Measurements from ENCODE around the gene TMEM263. TPM values are rescaled to one million over a fixed set of nuclear protein-coding genes. Genes with fewer than 3 reads are reported as not detected.

TMEM263 gene
- 10 to 100 TPM; 49.6 to 71.7 TPM for total RNA-seq
- polyA plus RNA-seq (ENCODE audit: insufficient read length in 2 of 2), result 10 to 100 TPM; 44.9 to 55.3 TPM
- long read RNA-seq, donor 1, transcript TMEM263-201 (4 exons, 3,362 nt), result major isoform, 11 of 13 reads
- long read RNA-seq, donor 1, partial matches to known transcripts, result 0 of 13 reads
- long read RNA-seq, donor 1, other reads (novel, unspliced or antisense), result 0 of 13 reads
- long read RNA-seq, donor 2, transcript TMEM263-201 (4 exons, 3,362 nt), result major isoform, 6 of 7 reads
- long read RNA-seq, donor 2, partial matches to known transcripts, result 0 of 7 reads
- long read RNA-seq, donor 2, other reads (novel, unspliced or antisense), result 0 of 7 reads
- long read RNA-seq, donor 3, transcript TMEM263-201 (4 exons, 3,362 nt), result minor isoform, 5 of 13 reads
- long read RNA-seq, donor 3, transcript TMEM263-204 (3 exons, 3,349 nt), result major isoform, 7 of 13 reads
- long read RNA-seq, donor 3, partial matches to known transcripts, result 0 of 13 reads
- long read RNA-seq, donor 3, other reads (novel, unspliced or antisense), result 0 of 13 reads
- long read RNA-seq, donor 4, transcript TMEM263-201 (4 exons, 3,362 nt), result minor isoform, 6 of 127 reads
- long read RNA-seq, donor 4, transcript TMEM263-204 (3 exons, 3,349 nt), result major isoform, 10 of 127 reads
- long read RNA-seq, donor 4, partial matches to known transcripts, result 109 of 127 reads
- long read RNA-seq, donor 4, other reads (novel, unspliced or antisense), result 0 of 127 reads

DNA sequence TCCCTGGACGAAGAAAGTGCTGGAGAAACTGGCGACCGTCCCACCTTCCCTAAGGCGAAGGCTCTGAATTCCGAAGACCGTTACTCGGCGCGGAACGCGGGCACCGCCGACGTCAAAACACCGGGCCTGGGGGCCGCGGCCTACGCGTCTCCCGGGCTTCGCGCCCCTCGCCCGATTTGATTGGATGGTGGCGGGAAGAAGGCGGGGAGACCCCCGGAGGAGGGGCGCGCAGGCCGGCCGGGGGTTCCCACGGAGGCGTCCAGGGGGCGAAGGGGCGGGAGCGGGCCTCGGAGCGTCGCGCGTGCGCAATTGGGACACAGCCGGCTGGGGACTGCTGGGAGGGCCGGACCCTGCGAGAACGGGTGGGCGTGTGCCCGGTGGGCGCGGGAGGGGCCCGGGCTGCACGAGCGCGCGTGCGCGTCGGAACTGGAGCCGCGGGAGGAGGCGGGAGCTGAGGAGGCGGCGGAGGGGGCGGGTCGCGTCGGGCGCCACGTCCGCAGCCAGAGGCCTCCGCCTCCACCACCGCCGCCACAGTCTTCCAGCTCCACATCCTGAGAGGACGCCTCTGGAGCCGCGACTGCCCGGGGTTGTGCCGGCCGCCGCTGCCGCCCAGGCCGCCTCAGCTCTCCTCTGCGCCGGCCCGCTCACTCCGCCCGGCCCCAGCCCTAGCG lies at the start of gene TMEM263:
TMEM263 (plus strand) TSS at position 531 of the 671 bp plus-strand sequence. CDS start 11,210 bp downstream, outside the sequence.
- peak within 1 kb of the TSS; percentile 94 for H3K27ac ChIP-seq (ENCODE audit: low read depth, low read length)
- H3K9me3 ChIP-seq (ENCODE audit: control insufficient read depth, insufficient read depth, low read length), result peaks cover 2% of the 10 kb centered on the region
- peak; percentile 85 to 99 (median 92) for DNase-seq (ENCODE audit: low read depth in 4 of 6, low spot score in 6 of 6)
- no peaks in the 10 kb centered on the region for H3K27me3 ChIP-seq (ENCODE audit: control insufficient read depth, insufficient read depth, low read length)
- H3K4me1 ChIP-seq (ENCODE audit: control insufficient read depth, insufficient read depth, low read length), result peaks cover 11% of the 10 kb centered on the region
- H3K36me3 ChIP-seq (ENCODE audit: control insufficient read depth, insufficient read depth, low read length), result no peaks in the 10 kb centered on the region
- H3K4me3 ChIP-seq (ENCODE audit: low read depth, low read length), result peak within 1 kb of the TSS; percentile 84
- WGBS (ENCODE audit: insufficient coverage), result under 1% methylated on average over 88 of the region's 88 CpGs

DNA sequence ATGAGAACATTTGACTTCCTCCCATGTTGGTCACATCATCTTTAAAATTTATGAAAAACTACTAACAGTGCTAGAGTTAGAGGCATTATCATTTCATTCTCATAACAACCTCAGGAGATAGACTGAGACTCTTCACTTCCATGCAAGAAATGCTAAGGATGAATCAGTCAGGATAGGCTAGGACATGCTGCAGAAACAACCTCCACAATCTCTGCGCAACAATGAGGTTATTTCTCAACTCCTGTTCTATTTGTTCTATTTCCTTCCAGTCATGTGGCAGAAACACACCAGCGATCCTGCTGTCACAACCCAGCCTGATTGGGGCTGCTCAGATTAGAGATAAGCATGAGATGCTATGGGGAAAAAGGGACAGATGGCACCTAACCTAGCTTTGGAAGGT lies 49.0 kb upstream of the TMEM263 start:
- no peak for DNase-seq (ENCODE audit: low read depth in 4 of 6, low spot score in 6 of 6)
- H3K4me1 ChIP-seq (ENCODE audit: control insufficient read depth, insufficient read depth, low read length), result peaks cover 14% of the 10 kb centered on the region
- no peaks in the 10 kb centered on the region for H3K9me3 ChIP-seq (ENCODE audit: control insufficient read depth, insufficient read depth, low read length)
- H3K4me3 ChIP-seq (ENCODE audit: low read depth, low read length), result no peak overlapping the region
- no peaks in the 10 kb centered on the region for H3K27me3 ChIP-seq (ENCODE audit: control insufficient read depth, insufficient read depth, low read length)
- WGBS (ENCODE audit: insufficient coverage), result 100% methylated on average over 1 of the region's 2 CpGs
- no peaks in the 10 kb centered on the region for H3K36me3 ChIP-seq (ENCODE audit: control insufficient read depth, insufficient read depth, low read length)
- H3K27ac ChIP-seq (ENCODE audit: low read depth, low read length), result no peak overlapping the region

DNA sequence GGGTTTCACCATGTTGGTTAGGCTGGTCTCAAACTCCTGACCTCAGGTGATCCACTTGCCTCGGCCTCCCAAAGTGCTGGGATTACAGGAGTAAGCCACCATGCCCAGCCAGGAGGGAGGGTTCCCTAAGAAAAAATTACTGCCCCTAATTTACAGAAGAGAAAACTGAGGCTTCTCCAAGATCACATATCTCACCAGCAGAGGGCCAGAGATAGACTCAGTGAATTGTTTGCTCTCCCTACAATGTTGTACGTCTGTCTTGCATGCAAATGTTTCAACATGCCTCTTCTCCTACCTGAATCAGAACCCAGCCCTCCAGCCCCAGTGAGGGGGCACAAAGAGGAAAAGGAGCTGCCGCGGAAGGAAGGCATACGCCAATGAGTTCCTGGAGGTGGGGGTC lies 48.3 kb upstream of the TMEM263 start:
- Histone ChIP-seq H3K27me3 (ENCODE audit: control insufficient read depth, insufficient read depth, low read length) (no peaks in the 10 kb centered on the region), H3K36me3 (ENCODE audit: control insufficient read depth, insufficient read depth, low read length) (no peaks in the 10 kb centered on the region), H3K27ac (ENCODE audit: low read depth, low read length) (no peak overlapping the region), H3K4me1 (ENCODE audit: control insufficient read depth, insufficient read depth, low read length) (peaks cover 10% of the 10 kb centered on the region), H3K4me3 (ENCODE audit: low read depth, low read length) (no peak overlapping the region), H3K9me3 (ENCODE audit: control insufficient read depth, insufficient read depth, low read length) (no peaks in the 10 kb centered on the region)
- 87% methylated on average over 3 of the region's 5 CpGs for WGBS (ENCODE audit: insufficient coverage)
- no peak for DNase-seq (ENCODE audit: low read depth in 4 of 6, low spot score in 6 of 6)

GRCh38 chr12:106907846-106908245 lies 47.9 kb upstream of the TMEM263 start:
- no peak overlapping the region for H3K4me3 ChIP-seq (ENCODE audit: low read depth, low read length)
- H3K36me3 ChIP-seq (ENCODE audit: control insufficient read depth, insufficient read depth, low read length), result no peaks in the 10 kb centered on the region
- H3K27me3 ChIP-seq (ENCODE audit: control insufficient read depth, insufficient read depth, low read length), result no peaks in the 10 kb centered on the region
- H3K4me1 ChIP-seq (ENCODE audit: control insufficient read depth, insufficient read depth, low read length), result peaks cover 10% of the 10 kb centered on the region
- H3K27ac ChIP-seq (ENCODE audit: low read depth, low read length), result no peak overlapping the region
- no peaks in the 10 kb centered on the region for H3K9me3 ChIP-seq (ENCODE audit: control insufficient read depth, insufficient read depth, low read length)
- DNase-seq (ENCODE audit: low read depth in 4 of 6, low spot score in 6 of 6), result no peak
- WGBS (ENCODE audit: insufficient coverage), result 94% methylated on average over 2 of the region's 4 CpGs

GRCh38 chr12:106908561-106908960 lies 47.1 kb upstream of the TMEM263 start:
- DNase-seq (ENCODE audit: low read depth in 4 of 6, low spot score in 6 of 6), result no peak
- 83% methylated on average over 1 of the region's 3 CpGs for WGBS (ENCODE audit: insufficient coverage)
- Histone ChIP-seq H3K4me3 (ENCODE audit: low read depth, low read length) (no peak overlapping the region), H3K36me3 (ENCODE audit: control insufficient read depth, insufficient read depth, low read length) (no peaks in the 10 kb centered on the region), H3K27me3 (ENCODE audit: control insufficient read depth, insufficient read depth, low read length) (no peaks in the 10 kb centered on the region), H3K9me3 (ENCODE audit: control insufficient read depth, insufficient read depth, low read length) (no peaks in the 10 kb centered on the region), H3K4me1 (ENCODE audit: control insufficient read depth, insufficient read depth, low read length) (peaks cover 10% of the 10 kb centered on the region), H3K27ac (ENCODE audit: low read depth, low read length) (no peak overlapping the region)

DNA sequence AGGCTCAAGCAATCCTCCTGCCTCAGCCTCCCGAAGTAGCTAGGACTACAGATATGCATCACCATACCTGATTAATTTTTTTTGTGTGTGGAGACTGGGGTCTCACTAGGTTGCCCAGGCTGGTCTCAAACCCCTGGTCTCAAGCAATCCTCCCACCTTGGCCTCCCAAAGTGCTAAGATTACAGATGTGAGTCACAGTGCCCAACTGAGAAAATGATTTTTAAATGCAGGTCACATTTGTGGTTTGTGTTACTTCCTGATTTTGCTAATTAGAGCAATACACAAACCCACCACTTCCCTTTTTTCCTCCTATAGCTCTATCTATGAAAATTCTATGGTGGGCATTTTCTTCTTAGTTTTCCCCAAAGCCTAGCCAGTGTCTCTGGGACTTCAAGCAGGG lies 45.5 kb upstream of the TMEM263 start:
- Histone ChIP-seq H3K27ac (ENCODE audit: low read depth, low read length) (no peak overlapping the region), H3K36me3 (ENCODE audit: control insufficient read depth, insufficient read depth, low read length) (no peaks in the 10 kb centered on the region), H3K9me3 (ENCODE audit: control insufficient read depth, insufficient read depth, low read length) (no peaks in the 10 kb centered on the region), H3K27me3 (ENCODE audit: control insufficient read depth, insufficient read depth, low read length) (no peaks in the 10 kb centered on the region), H3K4me3 (ENCODE audit: low read depth, low read length) (no peak overlapping the region), H3K4me1 (ENCODE audit: control insufficient read depth, insufficient read depth, low read length) (peaks cover 9% of the 10 kb centered on the region)
- no CpG with 5 or more reads among the region's 1 CpG for WGBS (ENCODE audit: insufficient coverage)
- no peak for DNase-seq (ENCODE audit: low read depth in 4 of 6, low spot score in 6 of 6)

GRCh38 chr12:106911581-106911980 lies 44.1 kb upstream of the TMEM263 start:
- Histone ChIP-seq H3K36me3 (ENCODE audit: control insufficient read depth, insufficient read depth, low read length) (no peaks in the 10 kb centered on the region), H3K9me3 (ENCODE audit: control insufficient read depth, insufficient read depth, low read length) (no peaks in the 10 kb centered on the region), H3K27ac (ENCODE audit: low read depth, low read length) (no peak overlapping the region), H3K4me3 (ENCODE audit: low read depth, low read length) (no peak overlapping the region), H3K4me1 (ENCODE audit: control insufficient read depth, insufficient read depth, low read length) (peaks cover 9% of the 10 kb centered on the region), H3K27me3 (ENCODE audit: control insufficient read depth, insufficient read depth, low read length) (no peaks in the 10 kb centered on the region)
- no peak for DNase-seq (ENCODE audit: low read depth in 4 of 6, low spot score in 6 of 6)
- WGBS (ENCODE audit: insufficient coverage), result 100% methylated on average over 4 of the region's 6 CpGs

DNA sequence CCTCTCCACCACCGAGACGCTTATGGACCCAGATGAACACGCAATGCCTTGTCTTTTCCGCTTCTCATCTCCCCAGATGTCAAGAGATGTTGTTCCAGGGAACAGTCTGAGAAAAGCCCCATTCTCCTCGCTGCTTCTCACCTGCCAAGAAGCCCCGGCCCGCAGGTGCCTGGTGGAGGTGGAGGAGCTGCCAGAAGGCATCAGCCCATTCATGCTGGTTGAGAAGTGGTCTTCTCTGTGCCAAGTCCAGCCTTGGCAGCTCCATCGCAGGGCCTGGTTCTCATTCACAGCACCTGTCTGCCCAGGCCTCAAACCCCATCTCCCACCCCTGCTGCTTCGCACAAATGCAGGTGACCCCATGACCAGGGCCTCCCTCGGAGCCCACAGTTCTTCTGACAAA lies 42.3 kb upstream of the TMEM263 start:
- Histone ChIP-seq H3K9me3 (ENCODE audit: control insufficient read depth, insufficient read depth, low read length) (no peaks in the 10 kb centered on the region), H3K4me3 (ENCODE audit: low read depth, low read length) (no peak overlapping the region), H3K27ac (ENCODE audit: low read depth, low read length) (no peak overlapping the region), H3K4me1 (ENCODE audit: control insufficient read depth, insufficient read depth, low read length) (peaks cover 9% of the 10 kb centered on the region), H3K27me3 (ENCODE audit: control insufficient read depth, insufficient read depth, low read length) (no peaks in the 10 kb centered on the region), H3K36me3 (ENCODE audit: control insufficient read depth, insufficient read depth, low read length) (no peaks in the 10 kb centered on the region)
- WGBS (ENCODE audit: insufficient coverage), result 74% methylated on average over 10 of the region's 10 CpGs
- no peak for DNase-seq (ENCODE audit: low read depth in 4 of 6, low spot score in 6 of 6)

GRCh38 chr12:106914796-106915634 lies 40.7 kb upstream of the TMEM263 start:
- no peak for DNase-seq (ENCODE audit: low read depth in 4 of 6, low spot score in 6 of 6)
- Histone ChIP-seq H3K9me3 (ENCODE audit: control insufficient read depth, insufficient read depth, low read length) (no peaks in the 10 kb centered on the region), H3K36me3 (ENCODE audit: control insufficient read depth, insufficient read depth, low read length) (no peaks in the 10 kb centered on the region), H3K4me3 (ENCODE audit: low read depth, low read length) (no peak overlapping the region), H3K27ac (ENCODE audit: low read depth, low read length) (no peak overlapping the region), H3K4me1 (ENCODE audit: control insufficient read depth, insufficient read depth, low read length) (peaks cover 9% of the 10 kb centered on the region), H3K27me3 (ENCODE audit: control insufficient read depth, insufficient read depth, low read length) (no peaks in the 10 kb centered on the region)
- no CpG with 5 or more reads among the region's 3 CpGs for WGBS (ENCODE audit: insufficient coverage)

Data from spinal cord (tissue), 10 donors.